Duodenal mucosa (tissue), 2 donors: Measurements from ENCODE around the gene LNX1.

Source experiments
- H3K27ac ChIP-seq: one replicate; pipeline ENCODE4 v1.7.0; 2013; ENCODE audit warnings: low read depth, low read length
- H3K27me3 ChIP-seq, 2 donors: one replicate each; pipeline ENCODE4 v1.7.0; 2013; ENCODE audit warnings: low read length in 2 of 2, control low read depth in 1 of 2; ENCODE audit not compliant: insufficient read depth in 2 of 2, control insufficient read depth in 1 of 2
- H3K36me3 ChIP-seq, 2 donors: one replicate each; pipeline ENCODE4 v1.7.0; 2013; ENCODE audit warnings: low read length in 2 of 2, control low read depth in 1 of 2; ENCODE audit not compliant: insufficient read depth in 2 of 2, control insufficient read depth in 1 of 2
- H3K4me1 ChIP-seq, 2 donors: one replicate each; pipeline ENCODE4 v1.7.0; 2013; ENCODE audit warnings: low read length in 2 of 2, control low read depth in 1 of 2; ENCODE audit not compliant: insufficient read depth in 2 of 2, control insufficient read depth in 1 of 2
- H3K4me3 ChIP-seq, 2 donors: one replicate each; pipeline ENCODE4 v1.7.0; 2013; ENCODE audit warnings: low read length in 2 of 2, low read depth in 1 of 2
- H3K9ac ChIP-seq, 2 donors: one replicate each; pipeline ENCODE4 v1.7.0; 2013; ENCODE audit warnings: low read length in 2 of 2, low read depth in 1 of 2
- H3K9me3 ChIP-seq, 2 donors: one replicate each; pipeline ENCODE4 v1.7.0; 2013; ENCODE audit warnings: low read length in 2 of 2, control low read depth in 1 of 2; ENCODE audit not compliant: control insufficient read depth in 1 of 2

LNX1 gene

DNA sequence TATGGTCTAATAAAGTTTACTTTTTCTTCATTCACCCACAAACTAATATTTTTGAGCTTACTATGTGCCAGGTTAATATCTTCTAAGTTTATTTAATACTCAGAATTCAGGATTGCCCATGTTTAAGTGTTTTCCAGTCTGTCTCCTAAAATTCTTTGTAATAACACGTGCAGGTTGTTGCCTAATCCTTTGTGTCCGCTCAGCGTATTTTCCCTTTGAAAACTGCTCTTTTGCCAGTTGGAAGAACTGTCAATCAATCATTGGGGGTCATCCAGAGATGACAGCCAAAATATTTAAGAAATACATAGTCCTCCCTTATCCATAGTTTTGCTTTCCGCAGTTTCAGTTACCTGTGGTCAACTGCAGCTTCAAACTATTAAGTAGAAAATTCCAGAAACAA is 63.4 kb downstream of the LNX1 start:
- Histone ChIP-seq H3K27ac (no peak overlapping the region), H3K27me3 (no peaks in the 10 kb centered on the region), H3K4me1 (peaks cover 0 to 2% of the 10 kb centered on the region in 2 donors), H3K9me3 (no peaks in the 10 kb centered on the region), H3K4me3 (no peak overlapping the region), H3K36me3 (no peaks in the 10 kb centered on the region), H3K9ac (no peak overlapping the region)

DNA sequence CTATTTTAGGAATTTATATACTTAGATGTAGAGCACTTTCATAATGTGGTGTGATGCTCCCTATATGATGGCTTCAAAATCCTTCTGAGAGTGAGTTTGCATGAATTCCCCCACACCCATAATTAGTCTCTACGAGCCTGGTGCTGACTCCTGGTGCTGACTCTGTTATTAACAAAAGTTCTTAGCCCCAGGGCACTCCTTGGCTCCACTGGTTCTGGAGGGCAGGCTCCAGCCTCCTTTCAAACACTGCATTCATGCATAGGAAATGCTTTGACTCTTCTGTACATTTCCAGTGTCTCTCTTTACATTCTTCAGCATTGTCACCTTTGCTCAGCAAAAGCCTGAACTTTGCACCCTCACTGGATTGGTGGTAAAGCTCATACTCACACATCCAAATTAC is 64.0 kb downstream of the LNX1 start:
- no peaks in the 10 kb centered on the region for H3K27me3 ChIP-seq
- peaks cover 0 to 6% of the 10 kb centered on the region in 2 donors for H3K4me1 ChIP-seq
- no peak overlapping the region for H3K4me3 ChIP-seq
- H3K36me3 ChIP-seq, result no peaks in the 10 kb centered on the region
- no peak overlapping the region for H3K27ac ChIP-seq
- H3K9me3 ChIP-seq, result no peaks in the 10 kb centered on the region
- H3K9ac ChIP-seq, result no peak overlapping the region

DNA sequence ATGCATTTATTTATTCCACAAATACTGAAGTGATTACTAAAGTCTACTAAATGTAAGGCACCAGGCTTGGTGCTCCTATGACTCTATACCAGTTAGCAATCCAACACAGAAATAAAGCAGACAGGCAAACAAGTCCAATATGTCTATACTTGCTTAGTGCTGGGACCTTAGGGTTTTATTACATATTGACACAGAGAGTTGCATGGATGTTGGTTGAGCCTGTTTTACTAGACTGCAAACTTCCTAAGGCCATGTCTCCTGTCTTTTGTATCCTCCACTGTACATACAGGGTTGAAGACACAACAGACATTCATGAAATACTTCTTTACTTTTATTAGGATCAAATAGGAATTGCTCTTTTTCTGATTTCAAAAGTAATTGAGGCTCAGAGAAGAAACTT is 69.0 kb downstream of the LNX1 start:
- Histone ChIP-seq H3K27me3 (no peaks in the 10 kb centered on the region), H3K9ac (no peak overlapping the region), H3K4me3 (no peak overlapping the region), H3K9me3 (no peaks in the 10 kb centered on the region), H3K4me1 (peaks cover 0 to 6% of the 10 kb centered on the region in 2 donors), H3K36me3 (no peaks in the 10 kb centered on the region), H3K27ac (no peak overlapping the region)

DNA sequence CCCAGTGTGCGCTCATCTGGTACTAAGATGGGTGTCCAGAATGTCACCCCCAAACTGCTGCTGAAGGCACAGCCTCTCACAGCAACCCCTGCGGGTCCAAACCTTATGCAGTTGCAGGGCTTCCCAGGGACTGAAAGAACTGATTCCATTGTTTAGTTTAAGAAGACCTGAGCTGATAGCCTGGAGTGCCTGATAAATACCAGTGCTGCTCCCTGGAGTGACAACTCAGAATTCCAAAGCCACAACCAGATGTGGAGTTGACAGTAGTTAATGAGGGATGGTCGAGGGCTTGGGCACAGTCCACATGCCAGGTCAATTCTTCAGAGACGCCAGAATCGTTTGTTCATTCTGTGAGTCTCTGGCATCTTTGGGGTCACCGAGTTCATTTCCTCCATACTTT is 71.2 kb downstream of the LNX1 start:
- no peak overlapping the region for H3K27ac ChIP-seq
- no peaks in the 10 kb centered on the region for H3K36me3 ChIP-seq
- H3K9ac ChIP-seq, result no peak overlapping the region
- no peak overlapping the region for H3K4me3 ChIP-seq
- peaks cover 0 to 6% of the 10 kb centered on the region in 2 donors for H3K4me1 ChIP-seq
- no peaks in the 10 kb centered on the region for H3K9me3 ChIP-seq
- H3K27me3 ChIP-seq, result no peaks in the 10 kb centered on the region

DNA sequence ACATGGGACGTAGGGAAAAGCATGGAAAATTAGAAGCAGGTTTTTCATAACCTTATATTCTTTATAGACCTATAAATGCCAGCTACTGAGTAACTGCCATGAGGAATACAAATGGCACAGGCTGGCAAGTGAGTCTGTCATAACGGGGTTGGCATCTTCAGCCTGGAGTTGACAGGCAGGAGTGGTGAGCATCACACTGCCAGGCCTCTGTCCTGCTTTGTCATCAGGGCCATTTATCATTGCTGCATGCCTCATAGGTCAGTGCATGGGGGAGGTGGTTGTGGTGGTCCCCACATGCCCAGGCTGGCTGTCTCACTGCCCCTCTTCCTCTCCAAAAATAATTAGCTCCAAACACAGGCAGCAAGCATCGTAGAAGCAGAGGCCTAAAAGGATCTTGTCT is 72.5 kb downstream of the LNX1 start:
- no peaks in the 10 kb centered on the region for H3K36me3 ChIP-seq
- peaks cover 0 to 6% of the 10 kb centered on the region in 2 donors for H3K4me1 ChIP-seq
- no peak overlapping the region for H3K9ac ChIP-seq
- no peaks in the 10 kb centered on the region for H3K27me3 ChIP-seq
- no peak overlapping the region for H3K27ac ChIP-seq
- no peaks in the 10 kb centered on the region for H3K9me3 ChIP-seq
- no peak overlapping the region for H3K4me3 ChIP-seq

DNA sequence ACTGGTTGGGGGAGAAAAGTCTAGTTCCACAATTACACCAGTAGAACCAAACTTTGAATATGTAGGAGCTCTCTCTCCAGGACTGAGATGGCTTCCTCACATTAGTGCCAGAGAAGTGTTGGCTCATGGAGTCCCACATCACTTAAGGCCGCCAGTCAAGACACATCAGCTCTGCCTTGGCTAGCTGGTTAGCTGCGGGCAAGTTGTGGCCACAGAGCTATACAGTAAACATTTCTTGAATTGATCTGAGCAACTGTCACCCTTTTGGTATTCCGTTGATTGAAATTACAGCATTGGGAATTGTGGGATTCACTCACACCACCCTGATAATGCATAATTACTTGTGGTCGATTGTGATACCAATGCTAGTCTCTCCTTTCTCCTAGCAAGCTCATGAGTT is 76.2 kb downstream of the LNX1 start:
- no peaks in the 10 kb centered on the region for H3K4me1 ChIP-seq
- no peaks in the 10 kb centered on the region for H3K9me3 ChIP-seq
- H3K27me3 ChIP-seq, result no peaks in the 10 kb centered on the region
- H3K27ac ChIP-seq, result no peak overlapping the region
- H3K36me3 ChIP-seq, result no peaks in the 10 kb centered on the region
- no peak overlapping the region for H3K9ac ChIP-seq
- H3K4me3 ChIP-seq, result no peak overlapping the region

DNA sequence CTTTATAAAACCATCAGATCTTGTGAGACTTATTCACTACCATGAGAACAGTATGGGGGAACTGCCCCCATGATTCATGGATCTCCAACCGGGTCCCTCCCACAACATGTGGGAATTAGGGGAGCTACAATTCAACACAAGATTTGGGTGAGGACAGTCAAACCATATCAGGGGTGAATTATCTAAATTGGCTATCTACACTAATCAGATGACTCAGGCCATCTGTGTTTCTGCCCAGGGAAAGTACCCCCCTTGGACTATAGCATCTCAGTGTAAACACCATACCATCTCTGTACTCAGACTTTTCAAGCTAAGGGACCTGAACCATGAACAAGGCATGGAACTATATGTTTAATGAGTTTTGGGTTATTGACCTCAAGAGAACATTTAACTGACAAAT is 76.8 kb downstream of the LNX1 start:
- Histone ChIP-seq H3K9ac (no peak overlapping the region), H3K9me3 (no peaks in the 10 kb centered on the region), H3K36me3 (no peaks in the 10 kb centered on the region), H3K4me1 (no peaks in the 10 kb centered on the region), H3K27ac (no peak overlapping the region), H3K27me3 (no peaks in the 10 kb centered on the region), H3K4me3 (no peak overlapping the region)

DNA sequence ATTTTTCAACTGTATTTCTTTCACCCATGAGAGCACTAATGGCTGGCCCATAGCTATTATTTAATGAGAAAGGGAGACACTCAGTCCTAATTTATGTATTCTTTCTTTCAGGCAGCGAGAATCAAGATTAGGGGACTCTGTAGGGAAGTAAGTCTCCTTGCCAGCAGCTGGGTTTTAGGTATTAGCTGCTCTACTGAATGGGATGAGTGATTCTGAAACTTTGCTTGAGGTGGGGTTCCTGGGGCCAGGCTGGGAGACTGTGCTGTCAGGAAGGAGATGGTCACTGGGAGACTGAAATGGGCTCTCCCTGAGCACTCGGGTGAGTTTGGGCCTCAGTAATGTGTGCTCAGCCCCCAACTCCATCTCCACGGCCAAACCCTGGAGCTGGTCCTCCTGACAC is 78.7 kb downstream of the LNX1 start:
- Histone ChIP-seq H3K9ac (no peak overlapping the region), H3K27ac (no peak overlapping the region), H3K27me3 (no peaks in the 10 kb centered on the region), H3K4me3 (no peak overlapping the region), H3K4me1 (no peaks in the 10 kb centered on the region), H3K9me3 (no peaks in the 10 kb centered on the region), H3K36me3 (no peaks in the 10 kb centered on the region)

DNA sequence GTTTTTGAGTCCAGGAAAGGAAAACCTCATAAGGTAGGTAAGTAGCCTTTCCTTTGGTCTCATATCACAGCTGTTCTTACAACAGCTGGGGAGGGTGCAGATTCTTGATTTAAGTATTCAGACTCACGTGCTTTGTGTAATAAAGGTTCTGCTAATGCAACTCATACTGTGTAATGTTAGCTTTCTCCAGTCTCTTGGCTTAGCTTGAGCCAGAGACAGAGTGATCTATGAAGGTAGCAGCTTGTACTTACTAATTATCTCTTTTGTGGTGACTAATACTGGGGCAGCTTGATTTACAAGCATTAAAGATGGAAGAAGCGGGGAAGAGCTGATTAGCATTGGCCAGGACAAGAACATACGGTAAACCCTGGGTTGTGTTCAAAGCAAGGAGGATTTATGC is 80.3 kb downstream of the LNX1 start:
- Histone ChIP-seq H3K4me1 (no peaks in the 10 kb centered on the region), H3K36me3 (peaks cover 2 to 4% of the 10 kb centered on the region in 2 donors), H3K9ac (no peak overlapping the region), H3K9me3 (no peaks in the 10 kb centered on the region), H3K27me3 (no peaks in the 10 kb centered on the region), H3K27ac (no peak overlapping the region), H3K4me3 (no peak overlapping the region)

DNA sequence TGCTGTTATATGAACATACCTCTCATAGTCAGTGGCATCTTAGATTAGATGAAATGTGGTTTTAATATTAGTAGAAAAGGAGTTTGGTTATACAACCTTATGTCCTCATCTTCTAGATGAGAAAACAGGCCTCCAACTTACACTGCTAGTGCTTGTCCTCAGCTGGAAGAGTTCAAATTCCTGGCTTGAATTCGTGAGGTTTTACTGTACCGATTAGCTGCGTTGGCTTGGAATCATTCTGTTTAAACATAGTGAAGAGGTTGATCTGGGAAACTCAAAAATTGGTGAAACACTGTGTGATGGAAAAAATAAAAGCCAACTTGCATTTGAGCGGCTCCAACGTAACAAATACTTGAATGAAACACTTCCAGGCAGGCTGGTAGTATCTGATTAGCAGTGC is 81.0 kb downstream of the LNX1 start:
- no peak overlapping the region for H3K9ac ChIP-seq
- no peaks in the 10 kb centered on the region for H3K9me3 ChIP-seq
- no peak overlapping the region for H3K4me3 ChIP-seq
- no peaks in the 10 kb centered on the region for H3K27me3 ChIP-seq
- H3K36me3 ChIP-seq, result peaks cover 8 to 9% of the 10 kb centered on the region in 2 donors
- H3K4me1 ChIP-seq, result no peaks in the 10 kb centered on the region
- H3K27ac ChIP-seq, result no peak overlapping the region

DNA sequence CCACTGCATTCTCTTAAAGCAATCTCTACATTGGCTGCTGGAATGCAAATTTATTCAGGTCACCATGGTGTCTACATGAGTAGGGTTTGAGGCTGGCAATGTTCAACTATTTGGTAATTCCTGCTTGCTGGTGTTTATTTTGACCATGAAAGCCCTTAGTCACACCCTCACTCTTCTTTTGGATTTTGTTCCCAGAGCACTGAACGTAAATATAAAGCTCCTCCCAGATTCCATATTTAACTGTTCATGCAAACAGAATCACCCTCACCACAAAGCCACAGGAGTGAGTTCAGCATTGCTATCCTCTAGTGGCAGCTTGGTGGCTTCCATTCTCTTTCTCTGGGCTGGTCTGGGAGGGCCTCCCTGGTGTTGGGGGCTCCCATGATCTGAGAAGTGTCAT is 82.8 kb downstream of the LNX1 start:
- Histone ChIP-seq H3K36me3 (peaks cover 8 to 11% of the 10 kb centered on the region in 2 donors), H3K4me1 (no peaks in the 10 kb centered on the region), H3K9me3 (no peaks in the 10 kb centered on the region), H3K27ac (no peak overlapping the region), H3K9ac (no peak overlapping the region), H3K4me3 (no peak overlapping the region), H3K27me3 (no peaks in the 10 kb centered on the region)
